ENCODE data around the gene RIN3.

The RIN3 gene

GRCh38 chr14:92690171-92691011 lies 176.8 kb downstream of the RIN3 start:
- peak; percentile 25 for DNase-seq (ENCODE audit: low spot score)

- no peak for DNase-seq (ENCODE audit: low spot score)
Observed at GRCh38 chr14:92692822-92693226, 179.2 kb downstream of the RIN3 start.

GRCh38 chr14:92693998-92694795 lies 180.6 kb downstream of the RIN3 start:
- DNase-seq (ENCODE audit: low spot score): peak; percentile 41

- no peak for DNase-seq (ENCODE audit: low spot score)
Observed at GRCh38 chr14:92694807-92695206, 181.2 kb downstream of the RIN3 start.

GRCh38 chr14:92695562-92695961 lies 182.0 kb downstream of the RIN3 start:
- no peak for DNase-seq (ENCODE audit: low spot score)

GRCh38 chr14:92696366-92696765 lies 182.8 kb downstream of the RIN3 start:
- DNase-seq (ENCODE audit: low spot score): no peak

- no peak for DNase-seq (ENCODE audit: low spot score)
Observed at GRCh38 chr14:92698393-92698792, 184.8 kb downstream of the RIN3 start.

- no peak for DNase-seq (ENCODE audit: low spot score)
Observed at GRCh38 chr14:92701826-92702225, 188.2 kb downstream of the RIN3 start.

GRCh38 chr14:92702441-92702918 lies 188.9 kb downstream of the RIN3 start:
- no peak for DNase-seq (ENCODE audit: low spot score)

GRCh38 chr14:92703516-92703915 lies 189.9 kb downstream of the RIN3 start:
- no peak for DNase-seq (ENCODE audit: low spot score)

- no peak for DNase-seq (ENCODE audit: low spot score)
Observed at GRCh38 chr14:92704036-92704804, 190.6 kb downstream of the RIN3 start.

- no peak for DNase-seq (ENCODE audit: low spot score)
Observed at GRCh38 chr14:92704821-92705220, 191.2 kb downstream of the RIN3 start.

GRCh38 chr14:92706386-92706785 lies 192.8 kb downstream of the RIN3 start:
- no peak for DNase-seq (ENCODE audit: low spot score)

GRCh38 chr14:92709340-92710000 lies 195.9 kb downstream of the RIN3 start:
- DNase-seq (ENCODE audit: low spot score): no peak

GRCh38 chr14:92710001-92710341 lies 196.4 kb downstream of the RIN3 start:
- no peak for DNase-seq (ENCODE audit: low spot score)

GRCh38 chr14:92711976-92712653 lies 198.5 kb downstream of the RIN3 start:
- DNase-seq (ENCODE audit: low spot score): no peak

- DNase-seq (ENCODE audit: low spot score): no peak
Observed at GRCh38 chr14:92712654-92713051, 199.1 kb downstream of the RIN3 start.

GRCh38 chr14:92714739-92715307 lies 201.2 kb downstream of the RIN3 start:
- peak; percentile 48 for DNase-seq (ENCODE audit: low spot score)

GRCh38 chr14:92716131-92716530 lies 202.6 kb downstream of the RIN3 start:
- DNase-seq (ENCODE audit: low spot score): no peak

- no peak for DNase-seq (ENCODE audit: low spot score)
Observed at GRCh38 chr14:92717571-92718042, 204.0 kb downstream of the RIN3 start.

GRCh38 chr14:92718664-92719063 lies 205.1 kb downstream of the RIN3 start:
- no peak for DNase-seq (ENCODE audit: low spot score)
